ENCODE results near the gene SPDEF. TPM values are rescaled to one million over a fixed set of nuclear protein-coding genes. Genes with fewer than 3 reads are reported as not detected.

The SPDEF gene
- polyA plus RNA-seq, 3 donors = 0.15 to 0.17 (median 0.17) TPM

DNA sequence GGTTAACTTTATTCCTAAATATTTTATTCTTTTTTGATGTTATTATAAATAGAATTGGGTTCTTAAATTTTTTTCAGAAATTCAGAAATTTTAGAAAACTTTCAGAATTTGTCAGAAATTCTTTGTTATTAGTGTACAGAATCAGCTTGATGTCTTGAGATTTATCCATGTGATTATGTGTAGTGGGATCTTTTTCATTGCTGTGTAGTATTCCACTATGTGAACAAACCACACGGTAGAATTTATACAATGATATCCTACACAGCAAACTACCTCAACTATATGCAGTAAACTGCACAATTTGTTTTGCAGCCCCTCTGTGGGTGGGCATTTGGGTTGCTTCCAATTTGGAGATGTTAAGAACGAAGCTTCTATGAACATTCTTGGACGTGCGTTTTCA lies 46.3 kb downstream of the SPDEF start:
- no peak for DNase-seq (ENCODE audit: extremely low read depth in 1 of 11, low read depth in 9 of 11, low spot score in 4 of 11)

DNA sequence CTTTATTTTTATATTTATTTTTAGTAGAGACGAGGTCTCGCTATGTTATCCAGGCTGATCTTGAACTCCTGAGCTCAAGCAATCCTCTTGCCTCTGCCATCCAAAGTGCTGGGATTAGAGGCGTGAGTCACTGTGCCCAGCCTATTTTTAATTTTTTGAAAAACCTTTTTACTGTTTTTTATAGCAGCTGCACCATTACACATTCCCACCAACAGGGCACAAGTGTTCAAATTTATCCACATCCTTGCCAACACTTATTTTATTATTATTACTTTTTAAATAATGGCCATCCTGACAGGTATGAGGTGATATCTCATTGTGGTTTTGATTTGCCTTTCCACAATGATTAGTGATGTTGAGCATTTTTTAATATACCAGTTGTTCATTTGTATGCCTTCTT lies 47.7 kb downstream of the SPDEF start:
- no peak for DNase-seq (ENCODE audit: extremely low read depth in 1 of 11, low read depth in 9 of 11, low spot score in 4 of 11)

DNA sequence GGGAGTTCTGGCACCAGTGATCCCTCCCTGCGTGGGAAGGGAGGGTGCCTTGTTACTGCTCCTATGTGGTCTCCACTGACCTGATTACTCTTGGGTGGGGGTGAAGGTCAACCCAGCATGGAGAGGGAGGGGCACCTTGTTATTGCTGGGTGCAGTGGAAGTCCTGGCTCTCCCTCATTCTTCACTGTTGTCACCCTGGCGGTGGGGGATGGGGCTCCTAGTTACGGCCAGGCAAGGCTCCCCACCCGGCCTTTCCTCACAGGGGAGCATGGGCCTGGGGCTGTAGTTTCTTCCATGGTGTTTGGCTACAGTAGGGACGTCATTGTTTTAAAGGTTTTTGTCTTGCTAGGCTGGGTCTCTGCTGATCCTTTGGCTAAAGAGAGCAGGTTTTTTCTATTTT lies 49.4 kb downstream of the SPDEF start:
- DNase-seq (ENCODE audit: extremely low read depth in 1 of 11, low read depth in 9 of 11, low spot score in 4 of 11) = no peak

DNA sequence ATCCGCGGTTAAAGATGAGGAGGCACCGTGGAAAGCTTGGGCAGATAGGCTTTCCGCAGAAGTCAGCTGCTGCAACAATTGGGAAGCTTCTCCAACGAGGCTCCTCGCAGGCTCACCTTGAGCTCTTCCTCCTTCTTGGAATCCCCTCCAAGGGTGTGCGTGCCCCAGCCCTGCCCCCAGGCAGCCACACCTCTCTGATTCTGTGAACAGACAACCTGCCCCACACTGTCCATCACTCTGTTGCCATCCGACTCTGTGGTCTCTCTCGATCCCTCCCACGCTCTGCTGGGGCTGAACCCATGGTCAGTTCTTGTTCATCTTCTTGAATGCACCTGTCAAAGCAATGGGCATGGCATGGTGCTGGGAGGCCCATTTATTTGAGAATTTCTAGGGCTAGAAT lies 58.7 kb downstream of the SPDEF start:
- DNase-seq (ENCODE audit: extremely low read depth in 1 of 11, low read depth in 9 of 11, low spot score in 4 of 11) = no peak

DNA sequence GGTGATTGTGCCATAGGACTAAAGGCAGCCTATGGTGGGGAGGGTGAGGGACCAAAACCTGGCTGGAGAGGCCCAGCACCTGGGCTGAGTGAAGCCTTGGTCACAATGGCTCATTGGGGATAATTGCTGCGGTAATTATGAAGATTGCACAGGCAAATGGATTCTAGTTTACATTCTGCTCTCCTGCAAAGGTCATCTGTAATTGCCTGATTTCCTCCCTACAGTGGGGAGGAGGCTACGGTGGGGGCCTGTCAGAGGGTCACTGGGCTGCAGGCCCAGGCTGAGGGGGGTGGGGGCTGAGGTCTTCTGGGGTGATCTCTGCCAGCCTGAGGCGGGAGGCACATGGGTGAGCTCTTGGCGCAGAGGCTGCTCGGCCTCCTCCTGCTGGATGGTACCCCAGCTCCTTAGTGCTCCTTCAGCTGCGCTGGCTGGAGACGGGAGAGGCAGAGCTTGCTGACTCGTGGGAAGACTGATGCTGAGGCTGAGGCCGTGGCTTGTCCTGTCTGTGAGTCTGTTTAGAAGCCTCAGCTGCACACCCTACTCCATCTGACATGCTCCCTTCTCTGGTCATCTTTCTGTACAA lies 59.9 kb downstream of the SPDEF start:
- DNase-seq (ENCODE audit: extremely low read depth in 1 of 11, low read depth in 9 of 11, low spot score in 4 of 11) = no peak

DNA sequence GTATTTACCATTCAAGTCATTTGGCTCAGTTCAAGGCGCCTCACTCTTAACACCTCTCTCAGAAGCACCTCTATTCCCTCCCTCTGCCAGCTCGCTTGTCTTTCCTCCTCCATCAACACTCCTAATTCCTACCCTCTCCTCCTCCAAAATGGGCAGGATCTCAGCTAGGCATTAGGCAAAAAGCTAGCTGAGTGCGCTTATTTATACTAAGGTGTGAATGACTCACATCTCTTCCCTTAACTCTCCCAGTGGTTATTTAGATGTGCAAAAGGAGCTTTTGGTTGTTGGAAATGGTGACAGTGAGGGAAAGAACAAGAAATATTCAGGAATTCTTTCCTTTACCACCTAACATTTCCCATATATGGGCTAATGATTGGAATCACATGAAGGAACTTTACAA lies 61.2 kb downstream of the SPDEF start:
- DNase-seq (ENCODE audit: extremely low read depth in 1 of 11, low read depth in 9 of 11, low spot score in 4 of 11) = no peak

DNA sequence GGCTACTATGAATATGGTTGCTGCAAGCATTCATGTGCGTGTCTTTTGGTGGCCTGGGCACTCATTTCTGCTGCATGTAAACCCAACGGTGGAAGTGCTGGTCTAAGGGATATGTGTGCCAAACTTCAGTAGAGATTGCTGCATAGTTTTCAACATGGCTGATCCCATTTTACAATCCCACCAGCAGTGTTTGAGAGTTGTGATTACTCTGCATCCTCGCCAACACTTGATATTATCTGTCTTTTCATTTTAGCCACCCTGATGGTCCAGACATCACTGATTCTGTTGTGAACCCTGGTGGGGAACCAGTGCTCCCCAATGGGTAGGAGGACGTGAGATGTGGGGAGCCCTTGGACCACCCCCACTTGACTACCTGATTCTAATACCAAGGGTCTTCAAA lies 62.8 kb downstream of the SPDEF start:
- DNase-seq (ENCODE audit: extremely low read depth in 1 of 11, low read depth in 9 of 11, low spot score in 4 of 11) = no peak

DNA sequence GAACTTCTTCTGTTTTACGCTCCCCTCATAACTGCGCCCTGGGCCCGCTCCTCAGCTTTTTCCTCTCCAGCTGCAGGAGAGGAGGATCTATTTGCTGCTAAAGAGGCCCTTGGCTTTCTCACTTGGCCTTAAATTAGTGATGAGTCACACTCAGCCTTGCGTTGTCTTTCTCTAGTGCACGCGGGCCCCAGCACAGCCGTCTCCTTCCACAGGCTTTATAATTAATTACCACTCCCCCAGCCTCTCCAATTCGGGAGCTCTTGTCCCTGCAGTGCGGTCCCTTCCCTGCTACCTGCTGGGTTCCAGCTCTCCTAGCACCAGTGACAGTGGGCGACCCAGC lies 65.1 kb downstream of the SPDEF start:
- DNase-seq (ENCODE audit: extremely low read depth in 1 of 11, low read depth in 9 of 11, low spot score in 4 of 11) = no peak

DNA sequence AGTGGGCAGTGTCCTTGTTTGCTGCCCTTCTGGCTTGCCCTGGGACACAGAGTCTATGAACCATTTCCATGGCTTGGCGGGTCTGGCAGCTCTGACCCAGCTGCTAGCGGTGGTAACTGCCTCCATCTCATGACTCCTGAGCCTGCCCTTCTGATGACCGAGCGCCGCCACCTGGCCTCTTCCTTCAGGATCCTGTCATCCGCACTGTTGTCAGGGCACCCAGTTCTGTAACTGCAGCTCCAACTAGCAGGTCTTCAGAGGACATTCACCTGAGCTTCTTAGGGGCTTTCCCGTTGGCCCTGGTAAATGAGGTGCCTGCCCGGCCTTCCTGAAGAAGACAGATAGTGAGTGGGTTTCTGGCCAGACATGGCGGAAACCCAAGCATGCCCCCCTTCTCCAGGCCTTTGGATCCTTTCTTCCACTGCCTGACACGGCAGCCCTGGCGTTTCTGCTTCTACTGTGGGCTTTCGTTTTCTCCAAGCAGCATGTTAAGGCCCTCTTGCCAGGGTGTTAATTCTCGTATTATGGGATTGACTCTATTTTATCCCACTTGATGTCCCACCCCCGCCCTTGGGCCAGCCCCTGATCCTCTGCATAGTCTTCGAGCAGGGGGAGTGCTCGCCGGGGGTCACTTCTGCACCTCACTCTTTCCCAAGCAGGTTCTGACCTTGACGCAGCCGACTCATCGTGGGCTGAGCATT lies 65.6 kb downstream of the SPDEF start:
- no peak for DNase-seq (ENCODE audit: extremely low read depth in 1 of 11, low read depth in 9 of 11, low spot score in 4 of 11)

DNA sequence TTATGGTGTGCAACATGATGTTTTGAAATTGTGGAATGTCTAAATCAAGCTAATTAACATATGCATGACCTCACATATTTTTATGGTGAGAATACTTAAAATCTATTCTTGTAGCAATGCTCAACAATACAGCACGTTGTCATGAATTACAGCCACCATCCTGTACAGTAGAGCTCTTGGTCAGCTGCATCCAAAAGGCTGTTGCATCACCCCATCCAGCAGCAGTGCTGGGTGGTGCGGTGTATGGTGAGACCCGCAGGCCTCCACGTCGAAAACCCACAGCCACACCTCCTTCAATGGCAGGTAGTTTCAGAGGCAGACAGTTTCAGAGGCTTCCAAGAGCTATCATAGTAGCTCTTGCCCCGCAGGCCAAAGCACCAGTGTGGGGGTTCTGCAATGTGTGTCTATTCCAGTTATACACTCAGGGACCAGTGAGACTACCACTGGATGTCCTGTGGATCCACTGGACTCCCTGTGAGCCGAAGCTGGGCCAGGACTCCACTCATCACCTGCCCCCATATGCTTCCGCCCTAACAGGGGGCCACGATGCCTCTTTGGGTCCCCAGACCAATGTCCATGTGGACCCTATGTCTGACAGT lies 66.8 kb downstream of the SPDEF start:
- DNase-seq (ENCODE audit: extremely low read depth in 1 of 11, low read depth in 9 of 11, low spot score in 4 of 11) = no peak

Other genes with a start within 250 kb of the SPDEF start
- 10 to 100 TPM; 12.6 to 22.0 (median 21.6) TPM for gene NUDT3, start 163.7 kb downstream of the SPDEF start, polyA plus RNA-seq (ENCODE audit: insufficient read length in 3 of 3)
- gene RPS10, start 130.3 kb downstream of the SPDEF start, polyA plus RNA-seq (ENCODE audit: insufficient read length in 3 of 3) = 1,000 to 10,000 TPM; 1,231 to 1,439 (median 1,257) TPM
- gene PACSIN1, start 90.3 kb downstream of the SPDEF start, polyA plus RNA-seq (ENCODE audit: insufficient read length in 3 of 3) = 1 to 10 TPM in 1 of 3 donors, under 1 TPM in 2; 0.78 to 1.2 (median 0.92) TPM
- 10 to 100 TPM; 48.5 to 52.2 (median 51.1) TPM for gene ILRUN, start 140.4 kb upstream of the SPDEF start, polyA plus RNA-seq (ENCODE audit: insufficient read length in 3 of 3)
- gene SNRPC, start 201.2 kb upstream of the SPDEF start, polyA plus RNA-seq (ENCODE audit: insufficient read length in 3 of 3) = 100 to 1,000 TPM; 126 to 161 (median 141) TPM
- 10 to 100 TPM; 13.2 to 13.8 (median 13.8) TPM for gene BLTP3A, start 235.8 kb upstream of the SPDEF start, polyA plus RNA-seq (ENCODE audit: insufficient read length in 3 of 3)

Data from renal cortex interstitium (tissue), 11 donors.